ENCODE results near the gene TXNRD1.

The TXNRD1 gene

DNA sequence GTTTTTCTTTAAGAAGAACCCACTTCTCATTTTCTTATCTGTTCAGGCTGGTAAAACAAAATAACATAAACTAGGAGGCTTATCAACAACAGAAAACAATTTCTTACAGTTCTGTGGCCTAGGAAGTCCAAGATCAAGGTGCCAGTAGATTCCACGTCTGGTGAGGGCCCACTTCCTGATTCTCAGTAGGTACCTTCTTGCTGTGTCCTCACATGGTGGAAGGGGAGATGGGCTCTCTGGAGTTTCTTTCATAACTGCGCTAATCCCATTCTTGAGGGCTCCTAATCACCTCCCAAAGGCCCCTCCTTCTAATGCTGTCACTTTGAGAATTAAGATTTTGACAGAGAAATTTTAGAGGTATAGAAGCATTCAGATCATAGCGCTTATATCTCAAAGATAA lies 33.4 kb downstream of the TXNRD1 start:
- TF ChIP-seq, protein P1, sequence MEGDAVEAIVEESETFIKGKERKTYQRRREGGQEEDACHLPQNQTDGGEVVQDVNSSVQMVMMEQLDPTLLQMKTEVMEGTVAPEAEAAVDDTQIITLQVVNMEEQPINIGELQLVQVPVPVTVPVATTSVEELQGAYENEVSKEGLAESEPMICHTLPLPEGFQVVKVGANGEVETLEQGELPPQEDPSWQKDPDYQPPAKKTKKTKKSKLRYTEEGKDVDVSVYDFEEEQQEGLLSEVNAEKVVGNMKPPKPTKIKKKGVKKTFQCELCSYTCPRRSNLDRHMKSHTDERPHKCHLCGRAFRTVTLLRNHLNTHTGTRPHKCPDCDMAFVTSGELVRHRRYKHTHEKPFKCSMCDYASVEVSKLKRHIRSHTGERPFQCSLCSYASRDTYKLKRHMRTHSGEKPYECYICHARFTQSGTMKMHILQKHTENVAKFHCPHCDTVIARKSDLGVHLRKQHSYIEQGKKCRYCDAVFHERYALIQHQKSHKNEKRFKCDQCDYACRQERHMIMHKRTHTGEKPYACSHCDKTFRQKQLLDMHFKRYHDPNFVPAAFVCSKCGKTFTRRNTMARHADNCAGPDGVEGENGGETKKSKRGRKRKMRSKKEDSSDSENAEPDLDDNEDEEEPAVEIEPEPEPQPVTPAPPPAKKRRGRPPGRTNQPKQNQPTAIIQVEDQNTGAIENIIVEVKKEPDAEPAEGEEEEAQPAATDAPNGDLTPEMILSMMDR (conservative IDR thresholded peaks at IDR 0.05; ENCODE audit: low read depth, low read length) = no peak
- H3K4me3 ChIP-seq (ENCODE audit: low read depth, low read length) = no peak overlapping the region
- DNase-seq (ENCODE audit: low read depth) = no peak

- TF ChIP-seq, protein P1 (conservative IDR thresholded peaks at IDR 0.05; ENCODE audit: low read depth, low read length) = no peak
- no peak overlapping the region for H3K4me3 ChIP-seq (ENCODE audit: low read depth, low read length)
- no peak for DNase-seq (ENCODE audit: low read depth)
Measured at GRCh38 chr12:104249898-104250297, 34.3 kb downstream of the TXNRD1 start.

DNA sequence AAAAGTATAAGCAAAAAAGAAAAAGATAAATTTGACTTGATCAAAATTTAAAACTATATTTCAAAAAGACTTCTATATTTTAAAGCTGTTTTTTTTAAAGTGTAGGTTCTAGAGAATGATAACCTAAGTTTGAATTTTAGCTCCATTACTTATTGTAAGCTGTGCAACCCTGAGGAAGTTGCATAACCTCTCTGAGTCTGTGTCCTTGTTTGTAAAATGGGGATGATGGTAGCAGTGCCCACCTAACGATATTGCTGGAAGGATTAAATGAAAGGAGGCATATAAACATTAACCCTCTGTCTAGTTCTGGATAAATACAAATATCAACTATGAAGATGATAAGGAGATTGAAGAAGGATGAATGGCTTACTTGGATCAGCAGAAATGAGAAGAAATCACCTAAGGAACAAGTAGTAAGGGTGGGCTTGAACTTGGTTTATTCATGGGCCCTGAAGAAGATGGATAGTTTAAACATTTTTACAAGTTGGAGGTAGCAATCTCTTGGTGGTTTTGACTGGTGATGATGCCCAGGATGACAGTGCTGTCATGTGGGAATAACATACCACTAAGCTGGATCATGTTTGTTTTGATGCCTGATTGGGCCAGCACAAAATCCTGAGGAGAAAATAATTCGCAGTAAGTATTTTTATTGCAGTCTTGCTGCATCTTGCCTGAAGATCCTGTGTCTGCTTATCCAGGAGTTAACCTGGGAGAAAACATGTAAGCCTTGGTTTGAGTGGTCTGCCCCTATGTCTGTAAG lies 35.0 kb downstream of the TXNRD1 start:
- TF ChIP-seq, protein P1 (conservative IDR thresholded peaks at IDR 0.05; ENCODE audit: low read depth, low read length) = no peak
- no peak for DNase-seq (ENCODE audit: low read depth)
- no peak overlapping the region for H3K4me3 ChIP-seq (ENCODE audit: low read depth, low read length)

DNA sequence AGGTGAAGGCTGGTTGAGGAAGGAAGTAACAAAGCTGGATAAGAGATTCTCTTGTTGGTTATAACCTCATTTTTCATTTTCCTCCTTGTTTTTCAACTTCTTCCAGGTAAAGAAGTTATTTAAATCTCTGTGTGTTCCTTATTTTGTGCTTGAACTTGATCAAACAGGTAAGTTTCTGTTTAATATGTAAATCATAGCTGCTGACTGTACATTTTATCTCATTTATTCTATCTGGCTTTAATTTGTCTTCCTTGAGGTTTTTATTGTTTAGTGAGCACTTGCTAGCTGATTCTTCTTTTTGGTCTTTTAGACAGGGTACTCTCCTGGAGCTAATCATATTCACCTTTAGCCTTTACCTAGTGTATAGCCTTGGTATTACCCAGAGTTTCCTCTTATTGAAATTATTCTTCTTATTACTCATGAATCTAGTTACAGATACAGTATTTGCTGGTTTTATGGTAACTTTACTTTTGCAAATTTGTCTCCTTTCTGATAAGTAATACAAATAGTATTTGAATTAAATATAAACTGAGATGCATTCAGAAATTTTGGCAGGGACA lies 42.4 kb downstream of the TXNRD1 start:
- TF ChIP-seq, protein P1 (conservative IDR thresholded peaks at IDR 0.05; ENCODE audit: low read depth, low read length) = no peak
- DNase-seq (ENCODE audit: low read depth) = no peak

GRCh38 chr12:104258476-104259067 lies 43.0 kb downstream of the TXNRD1 start:
- TF ChIP-seq, protein P1 (conservative IDR thresholded peaks at IDR 0.05; ENCODE audit: low read depth, low read length) = no peak
- H3K4me3 ChIP-seq (ENCODE audit: low read depth, low read length) = no peak overlapping the region
- peak; percentile 10 for DNase-seq (ENCODE audit: low read depth)

More for the DNA sequence above, 42.4 kb downstream of the TXNRD1 start:
- no peak overlapping the region for H3K4me3 ChIP-seq (ENCODE audit: low read depth, low read length)

- DNase-seq (ENCODE audit: low read depth) = no peak
- no peak overlapping the region for H3K4me3 ChIP-seq (ENCODE audit: low read depth, low read length)
- TF ChIP-seq, protein P1 (conservative IDR thresholded peaks at IDR 0.05; ENCODE audit: low read depth, low read length) = no peak
Measured at GRCh38 chr12:104263026-104263425, 47.4 kb downstream of the TXNRD1 start.

All from choroid plexus epithelial cell (primary cell).